GM21737 (cell line): ENCODE data around the gene SH3TC1.

Experiments
- ATAC-seq: cut with Tn5 transposase; IDR thresholded peaks from one replicate; pipeline ENCODE4 v1.9.1; 2021; ENCODE audit warnings: mild to moderate bottlenecking, moderate library complexity; ENCODE audit not compliant: unreplicated experiment

The SH3TC1 gene

GRCh38 chr4:8179771-8180170 is 19.3 kb upstream of the SH3TC1 start:
- no peak for ATAC-seq

GRCh38 chr4:8180310-8181093 is 18.6 kb upstream of the SH3TC1 start:
- no peak for ATAC-seq

- ATAC-seq, result no peak
Measured at GRCh38 chr4:8181119-8181518, 18.0 kb upstream of the SH3TC1 start.

GRCh38 chr4:8181844-8182243 is 17.2 kb upstream of the SH3TC1 start:
- no peak for ATAC-seq

- no peak for ATAC-seq
Measured at GRCh38 chr4:8182294-8182693, 16.8 kb upstream of the SH3TC1 start.

GRCh38 chr4:8182858-8183725 is 16.0 kb upstream of the SH3TC1 start:
- no peak for ATAC-seq

- ATAC-seq, result no peak
Measured at GRCh38 chr4:8184061-8184460, 15.0 kb upstream of the SH3TC1 start.

GRCh38 chr4:8185295-8185694 is 13.8 kb upstream of the SH3TC1 start:
- no peak for ATAC-seq

- no peak for ATAC-seq
Measured at GRCh38 chr4:8185930-8186329, 13.2 kb upstream of the SH3TC1 start.

- no peak for ATAC-seq
Measured at GRCh38 chr4:8188085-8188484, 11.0 kb upstream of the SH3TC1 start.

GRCh38 chr4:8188743-8189550 is 10.1 kb upstream of the SH3TC1 start:
- ATAC-seq, result no peak

- no peak for ATAC-seq
Measured at GRCh38 chr4:8189551-8190466, 9.3 kb upstream of the SH3TC1 start.

- peak; percentile 39 for ATAC-seq
Measured at GRCh38 chr4:8191136-8191747, 7.8 kb upstream of the SH3TC1 start.

GRCh38 chr4:8192748-8193738 is 6.0 kb upstream of the SH3TC1 start:
- ATAC-seq, result peak; percentile 78

GRCh38 chr4:8194306-8195242 is 4.5 kb upstream of the SH3TC1 start:
- ATAC-seq, result no peak

GRCh38 chr4:8195431-8195830 is 3.7 kb upstream of the SH3TC1 start:
- ATAC-seq, result no peak

GRCh38 chr4:8195841-8196458 is 3.1 kb upstream of the SH3TC1 start:
- no peak for ATAC-seq
